K562 (cell line): ENCODE data around the gene PGAP3. TPM values are rescaled to one million over a fixed set of nuclear protein-coding genes. Genes with fewer than 3 reads are reported as not detected.
A peak's percentile ranks its signal among the peaks of the same experiment; 100 is the strongest.

ENCODE experiments used
- CXXC5 ChIP-seq: fragments of 250-450 bp; sonication (Bioruptor Pico); IDR thresholded peaks from 2 replicates; pipeline ENCODE4 v1.8.0; 2022; ENCODE audit warnings: inconsistent platforms, mild to moderate bottlenecking, moderate library complexity
- ESRRB ChIP-seq: fragments of 250-450 bp; sonication (Bioruptor Pico); IDR thresholded peaks from 2 replicates; pipeline ENCODE4 v1.5.0; 2020; ENCODE audit warnings: mild to moderate bottlenecking, moderate library complexity, borderline replicate concordance
- HES1 ChIP-seq: fragments of 450-650 bp; IDR thresholded peaks from 2 replicates; pipeline ENCODE4 v1.6.1; 2016; ENCODE audit warnings: low read depth, mild to moderate bottlenecking, moderate library complexity
- KAT2B ChIP-seq: IDR thresholded peaks from one replicate; pipeline ENCODE4 v1.6.1; 2012; ENCODE audit warnings: low read depth, mild to moderate bottlenecking, control low read depth, inconsistent platforms, low read length, moderate library complexity
- KDM2B ChIP-seq: fragments of 250-450 bp; sonication (Bioruptor Pico); IDR thresholded peaks from 2 replicates; pipeline ENCODE4 v1.8.0; 2021; ENCODE audit warnings: mild to moderate bottlenecking, moderate library complexity
- PCBP1 ChIP-seq: fragments of 200-400 bp; formaldehyde crosslinking; IDR thresholded peaks from 2 replicates; pipeline ENCODE4 v1.6.1; 2018; ENCODE audit warnings: mild to moderate bottlenecking, low read depth, low read length; ENCODE audit not compliant: poor library complexity, severe bottlenecking
- POLR2AphosphoS2 ChIP-seq: IDR thresholded peaks from 2 replicates; pipeline ENCODE4 v1.6.1; 2012; ENCODE audit warnings: low read length, improper control_type of control experiment
- SP2 ChIP-seq: IDR thresholded peaks from 2 replicates; pipeline ENCODE4 v1.6.1; 2011; ENCODE audit warnings: mild to moderate bottlenecking, low read depth, low read length, moderate library complexity; ENCODE audit not compliant: poor library complexity, severe bottlenecking; ENCODE audit errors: extremely low read depth
- THAP12 ChIP-seq: fragments of 250-450 bp; sonication (Bioruptor Pico); IDR thresholded peaks from 2 replicates; pipeline ENCODE4 v1.9.0; 2021; ENCODE audit warnings: mild to moderate bottlenecking, inconsistent platforms
- ZFP91 ChIP-seq: sonication (generic); formaldehyde crosslinking; IDR thresholded peaks from 2 replicates; pipeline ENCODE4 v1.8.0; 2022; ENCODE audit warnings: mild to moderate bottlenecking, missing genetic modification reagents
- ZNF146 ChIP-seq: IDR thresholded peaks from one replicate; pipeline ENCODE4 v1.6.1; 2018; ENCODE audit warnings: missing compliant biosample characterization; ENCODE audit not compliant: unreplicated experiment
- ZNF217 ChIP-seq: sonication (generic); formaldehyde crosslinking; IDR thresholded peaks from 2 replicates; pipeline ENCODE4 v1.8.0; 2022; ENCODE audit warnings: mild to moderate bottlenecking, missing genetic modification reagents
- ZNF318 ChIP-seq, 2 experiments: fragments of 450-650 bp; IDR thresholded peaks; 2 replicates each; pipeline ENCODE4 v1.6.1; 2016; ENCODE audit warnings: mild to moderate bottlenecking in 2 of 2, borderline replicate concordance in 1 of 2, low read depth in 1 of 2, moderate library complexity in 1 of 2
- polyA plus RNA-seq, 8 experiments: library from polyadenylated mRNA; depleted of rRNA in 4 of 8; stranded (reverse) in 5 of 8; unstranded in 3 of 8; fragments of >200 nt; fragmentation: Nextera tagmentation in 2 of 8; fragmentation: Illumina TruSeq in 1 of 8; extraction: Ambion mirVana in 2 of 8; extraction: Trizol in 1 of 8; gene quantifications; 2 replicates each; pipeline versions ENCODE4 v1.2.1 to v1.2.3, GENCODE V29; 2011 to 2014; ENCODE audit warnings: inconsistent platforms in 1 of 8, missing spikeins in 1 of 8
- total RNA-seq, 7 experiments: library from RNA; depleted of rRNA in 6 of 7; stranded (reverse); fragments of >200 nt in 6 of 7; fragmentation: Illumina TruSeq in 2 of 7; extraction: Trizol in 2 of 7; gene quantifications; 2 replicates each; pipeline versions ENCODE4 v1.2.1 to v1.2.3, GENCODE V29; 2011 to 2021; ENCODE audit warnings: low replicate concordance in 1 of 7

The PGAP3 gene
- total and polyA plus RNA-seq, 9 of the 15 experiments (the other 6 are each of a cell fraction or from before 2014, with no cell fraction given) = 0.38 to 9.4 (median 4.5) TPM

- TF ChIP-seq ZNF318 (IDR thresholded peaks at IDR 0.05; ENCODE audit: borderline replicate concordance in 1 of 2, low read depth in 1 of 2) (no peak), THAP12 (peak; percentile 48; the same call in 1 of the 2 replicates), KDM2B (0 out of 2 replicates have a peak, but pooled peaks have one; percentile 59), ZNF146 (CRISPR knock-in tag) (no peak), PCBP1 (peak; percentile 50), HES1 (no peak), ZFP91 (CRISPR knock-in tag) (no peak), SP2 (no peak), POLR2AphosphoS2 (no peak), ZNF217 (CRISPR knock-in tag) (no peak), ESRRB (no peak), KAT2B (no peak), CXXC5 (CRISPR knock-in tag) (peak; percentile 96)
These were observed 50.7 kb downstream of the PGAP3 start, which contains the start of gene STARD3 (continued) for GRCh38 chr17:39636927-39637736.
